NCI-H526 (cell line): ENCODE measurements around the gene PTPMT1.
A peak's percentile ranks its signal among the peaks of the same experiment; 100 is the strongest.
"Not testable (repeated sequence)": the region's sequence is repeated elsewhere in the genome, so short reads cannot be mapped to it uniquely, and the experiment has no call there.

Experiments
- DNase-seq, 2 experiments: peaks; one replicate each; lab custom pipeline; 2025; lab: John Stamatoyannopoulos, UW

PTPMT1 gene

GRCh38 chr11:47546274-47546673 is 19.1 kb upstream of the PTPMT1 start:
- not testable (repeated sequence) for DNase-seq

GRCh38 chr11:47550288-47551047 is 14.9 kb upstream of the PTPMT1 start:
- DNase-seq: no peak

GRCh38 chr11:47551086-47551485 is 14.3 kb upstream of the PTPMT1 start:
- DNase-seq: peak in 1 of 2 experiments; percentile 40

GRCh38 chr11:47552056-47552565 is 13.3 kb upstream of the PTPMT1 start:
- peak; percentile 27 to 68 for DNase-seq

- peak; percentile 85 to 98 for DNase-seq
These were observed 12.6 kb upstream of the PTPMT1 start, which contains the start of gene CELF1 for GRCh38 chr11:47552566-47553405. TSS of gene CELF1 (minus strand) at chr11:47553132. CDS start at chr11:47499523, 53,609 bp downstream.

GRCh38 chr11:47553406-47553743 is 12.0 kb upstream of the PTPMT1 start:
- DNase-seq: peak; percentile 85 to 94

- not testable (repeated sequence) for DNase-seq
These were observed 8.4 kb upstream of the PTPMT1 start for GRCh38 chr11:47557004-47557403.

- DNase-seq: no peak
These were observed 6.7 kb upstream of the PTPMT1 start for GRCh38 chr11:47558695-47559094.

- no peak for DNase-seq
These were observed 5.0 kb upstream of the PTPMT1 start for GRCh38 chr11:47560426-47560825.

- not testable (repeated sequence) for DNase-seq
These were observed 3.0 kb upstream of the PTPMT1 start for GRCh38 chr11:47562393-47562792.

GRCh38 chr11:47564366-47564765 is 1.0 kb upstream of the PTPMT1 start:
- not testable (repeated sequence) for DNase-seq

GRCh38 chr11:47564933-47565339 is 463 bp upstream of the PTPMT1 start:
- no peak for DNase-seq

- DNase-seq: no peak
These were observed 825 bp downstream of the PTPMT1 start for GRCh38 chr11:47566149-47566698.

- DNase-seq: no peak
These were observed 4.2 kb downstream of the PTPMT1 start for GRCh38 chr11:47569646-47570045.

GRCh38 chr11:47570651-47571356 is 5.4 kb downstream of the PTPMT1 start:
- DNase-seq: no peak

- DNase-seq: no peak
These were observed 5.9 kb downstream of the PTPMT1 start for GRCh38 chr11:47571357-47571729.

GRCh38 chr11:47571895-47572294 is 6.5 kb downstream of the PTPMT1 start:
- no peak for DNase-seq

- DNase-seq: no peak
These were observed 7.4 kb downstream of the PTPMT1 start for GRCh38 chr11:47572715-47573255.

GRCh38 chr11:47573321-47573720 is 7.9 kb downstream of the PTPMT1 start:
- DNase-seq: no peak

GRCh38 chr11:47577460-47578041 is 12.2 kb downstream of the PTPMT1 start:
- no peak for DNase-seq
